ENCODE measurements around the gene NUMB. TPM values are rescaled to one million over a fixed set of nuclear protein-coding genes. Genes with fewer than 3 reads are reported as not detected.

Gene NUMB
- total RNA-seq, 1 experiment from 2014 or later: 46.5 TPM

DNA sequence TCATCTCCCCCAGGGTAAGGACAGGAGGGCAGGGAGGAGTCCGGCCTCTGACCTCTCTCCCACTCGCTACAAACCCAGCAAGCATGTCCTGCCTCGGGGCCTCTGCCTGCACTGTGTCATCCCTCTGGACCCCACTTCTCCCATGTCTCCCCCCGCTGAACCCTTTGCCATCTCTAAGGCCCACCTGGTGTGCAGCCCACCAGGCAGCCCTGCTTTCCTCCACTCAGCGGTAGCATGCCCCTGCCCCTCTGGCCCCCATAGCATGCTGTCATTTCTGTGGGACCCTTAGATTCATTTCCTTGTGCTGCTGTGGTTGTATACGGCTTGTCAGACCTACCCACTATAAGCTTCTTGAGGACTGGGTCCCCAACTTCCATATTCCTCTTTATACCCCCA lies 203.3 kb downstream of the NUMB start:
- H3K4ac ChIP-seq (ENCODE audit: low read depth, low read length): no peak overlapping the region
- H4K8ac ChIP-seq (replicated peaks; ENCODE audit: insufficient read length, low read depth, low read length): no peak overlapping the region
- H3K56ac ChIP-seq (ENCODE audit: insufficient read length, low read depth, low read length): no peak overlapping the region
- H3K23ac ChIP-seq (ENCODE audit: insufficient read length, low read depth, low read length): no peak overlapping the region
- H3K79me1 ChIP-seq (ENCODE audit: insufficient read depth, low read depth, low read length, poor library complexity, severe bottlenecking): no peaks in the 10 kb centered on the region
- H3K9me3 ChIP-seq (ENCODE audit: control insufficient read depth, low read depth, low read length): no peaks in the 10 kb centered on the region
- no CpG with 5 or more reads among the region's 6 CpGs for WGBS (ENCODE audit: extremely low coverage, insufficient read length, low lambda C conversion rate)
- H3K14ac ChIP-seq (ENCODE audit: insufficient read depth, low read length): no peak overlapping the region
- no peak overlapping the region for H2AFZ ChIP-seq (ENCODE audit: low read length)
- H3K27ac Mint-ChIP-seq: peak overlapping the region in 2 of 3 experiments; percentile 35 to 67; a peak in 1 of 7 replicates
- H3K27me3 ChIP-seq (ENCODE audit: insufficient read depth, low read length): no peaks in the 10 kb centered on the region
- H4K5ac ChIP-seq (ENCODE audit: insufficient read length, low read depth, low read length): no peak overlapping the region
- no peaks in the 10 kb centered on the region for H4K20me1 ChIP-seq (ENCODE audit: control insufficient read depth, insufficient read depth, insufficient read length)
- no peak overlapping the region for H2BK20ac ChIP-seq (ENCODE audit: low read depth, low read length, poor library complexity, severe bottlenecking)
- no peaks in the 10 kb centered on the region for H3K23me2 ChIP-seq (ENCODE audit: insufficient read length, low read depth, low read length, poor library complexity, severe bottlenecking)
- DNase-seq: no peak
- no peak overlapping the region for H2BK5ac ChIP-seq (ENCODE audit: insufficient read length, low read length)
- H4K91ac ChIP-seq (ENCODE audit: insufficient read length, low read depth, low read length): no peak overlapping the region
- 0 out of 4 replicates have a peak, but pooled peaks cover 2% of the 10 kb centered on the region in 2 experiments for H3K4me1 Mint-ChIP-seq
- H3K4me1 ChIP-seq (ENCODE audit: insufficient read depth, low read length): no peaks in the 10 kb centered on the region
- H2BK120ac ChIP-seq (ENCODE audit: low read depth, low read length, poor library complexity, severe bottlenecking): no peak overlapping the region
- H3K79me2 ChIP-seq (ENCODE audit: insufficient read depth, low read length): no peaks in the 10 kb centered on the region
- H2AK5ac ChIP-seq (ENCODE audit: insufficient read length, low read length): no peak overlapping the region
- H3K4me3 Mint-ChIP-seq: no peak overlapping the region
- H2BK12ac ChIP-seq (ENCODE audit: insufficient read length, low read depth, low read length): no peak overlapping the region
- no peaks in the 10 kb centered on the region for H3K9me3 Mint-ChIP-seq
- no peak overlapping the region for H3K4me2 ChIP-seq (ENCODE audit: insufficient read depth, insufficient read length, low read length)
- H3K18ac ChIP-seq (ENCODE audit: insufficient read length, low read depth, low read length): no peak overlapping the region
- no peak overlapping the region for H3K9ac ChIP-seq (ENCODE audit: extremely low read depth, insufficient read length, low read length)
- no peak overlapping the region for H3T11ph ChIP-seq (ENCODE audit: low read length)
- TF ChIP-seq, protein P1, sequence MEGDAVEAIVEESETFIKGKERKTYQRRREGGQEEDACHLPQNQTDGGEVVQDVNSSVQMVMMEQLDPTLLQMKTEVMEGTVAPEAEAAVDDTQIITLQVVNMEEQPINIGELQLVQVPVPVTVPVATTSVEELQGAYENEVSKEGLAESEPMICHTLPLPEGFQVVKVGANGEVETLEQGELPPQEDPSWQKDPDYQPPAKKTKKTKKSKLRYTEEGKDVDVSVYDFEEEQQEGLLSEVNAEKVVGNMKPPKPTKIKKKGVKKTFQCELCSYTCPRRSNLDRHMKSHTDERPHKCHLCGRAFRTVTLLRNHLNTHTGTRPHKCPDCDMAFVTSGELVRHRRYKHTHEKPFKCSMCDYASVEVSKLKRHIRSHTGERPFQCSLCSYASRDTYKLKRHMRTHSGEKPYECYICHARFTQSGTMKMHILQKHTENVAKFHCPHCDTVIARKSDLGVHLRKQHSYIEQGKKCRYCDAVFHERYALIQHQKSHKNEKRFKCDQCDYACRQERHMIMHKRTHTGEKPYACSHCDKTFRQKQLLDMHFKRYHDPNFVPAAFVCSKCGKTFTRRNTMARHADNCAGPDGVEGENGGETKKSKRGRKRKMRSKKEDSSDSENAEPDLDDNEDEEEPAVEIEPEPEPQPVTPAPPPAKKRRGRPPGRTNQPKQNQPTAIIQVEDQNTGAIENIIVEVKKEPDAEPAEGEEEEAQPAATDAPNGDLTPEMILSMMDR (conservative IDR thresholded peaks at IDR 0.05): no peak
- H3K27ac ChIP-seq (ENCODE audit: insufficient read length, low read depth, low read length): no peak overlapping the region
- H3K27me3 Mint-ChIP-seq (ENCODE audit: low read depth): no peaks in the 10 kb centered on the region
- peaks cover 0 to 2% (median 0%) of the 10 kb centered on the region in 3 experiments; a peak in 1 of 7 replicates for H3K36me3 Mint-ChIP-seq (ENCODE audit: insufficient read depth in 1 of 3, low read depth in 3 of 3)
- no peak overlapping the region for H2BK15ac ChIP-seq (ENCODE audit: low read depth, low read length)
